ENCODE data around the gene LIPH. TPM values are rescaled to one million over a fixed set of nuclear protein-coding genes. Genes with fewer than 3 reads are reported as not detected.

Gene LIPH
- polyA plus RNA-seq, 1 donor from 2014 or later = 0.05 TPM

- no peaks in the 10 kb centered on the region for H3K36me3 ChIP-seq (ENCODE audit: insufficient read depth, low read length)
- no peaks in the 10 kb centered on the region for H3K9me2 ChIP-seq (ENCODE audit: insufficient read depth, low read length)
- H3K27ac ChIP-seq (ENCODE audit: low read length) = no peak overlapping the region
- H3K79me2 ChIP-seq (replicated peaks; ENCODE audit: insufficient read depth, low read length) = no peaks in the 10 kb centered on the region
- no peaks in the 10 kb centered on the region for H3K27me3 ChIP-seq (ENCODE audit: insufficient read depth, low read depth, low read length)
- no peaks in the 10 kb centered on the region for H4K20me1 ChIP-seq (ENCODE audit: insufficient read depth)
- no peaks in the 10 kb centered on the region for H3K9me3 ChIP-seq (ENCODE audit: low read length)
- no peaks in the 10 kb centered on the region for H3F3A ChIP-seq (ENCODE audit: insufficient read depth, low read length, poor library complexity, severe bottlenecking)
- H2AFZ ChIP-seq (ENCODE audit: low read depth, low read length) = no peak overlapping the region
- TF ChIP-seq SMC3 (conservative IDR thresholded peaks at IDR 0.05; ENCODE audit: poor library complexity) = no peak
- TF ChIP-seq CTCF (IDR thresholded peaks at IDR 0.05; ENCODE audit: poor library complexity, severe bottlenecking) = no peak
- no peak for TF ChIP-seq TAF1 (IDR thresholded peaks at IDR 0.05; ENCODE audit: low read depth)
- TF ChIP-seq POLR2AphosphoS5 (IDR thresholded peaks at IDR 0.05) = no peak
- TF ChIP-seq EP300 (conservative IDR thresholded peaks at IDR 0.05; ENCODE audit: poor library complexity, severe bottlenecking) = no peak
- TF ChIP-seq EZH2 (IDR thresholded peaks at IDR 0.05; ENCODE audit: borderline replicate concordance, insufficient read depth, low read length, poor library complexity, severe bottlenecking) = no peak
- no peak for TF ChIP-seq REST (IDR thresholded peaks at IDR 0.05; ENCODE audit: borderline replicate concordance)
- no peak for TF ChIP-seq MXI1 (conservative IDR thresholded peaks at IDR 0.05; ENCODE audit: poor library complexity, severe bottlenecking)
- TF ChIP-seq RAD21 (conservative IDR thresholded peaks at IDR 0.05) = no peak
- no peak overlapping the region for H3K4me3 ChIP-seq (ENCODE audit: low read length)
- H3K4me2 ChIP-seq (ENCODE audit: low read length) = no peak overlapping the region
- H3K9ac ChIP-seq (ENCODE audit: low read length) = no peak overlapping the region
Measured at GRCh38 chr3:185537369-185537970, 14.9 kb downstream of the LIPH start.

GRCh38 chr3:185534511-185534910 is 17.9 kb downstream of the LIPH start:
- Histone ChIP-seq H3K4me2 (ENCODE audit: low read length) (no peak overlapping the region), H3K27me3 (ENCODE audit: insufficient read depth, low read depth, low read length) (no peaks in the 10 kb centered on the region), H4K20me1 (ENCODE audit: insufficient read depth) (no peaks in the 10 kb centered on the region), H3K36me3 (ENCODE audit: insufficient read depth, low read length) (no peaks in the 10 kb centered on the region), H3K79me2 (replicated peaks; ENCODE audit: insufficient read depth, low read length) (no peaks in the 10 kb centered on the region), H3K9me2 (ENCODE audit: insufficient read depth, low read length) (no peaks in the 10 kb centered on the region), H3F3A (ENCODE audit: insufficient read depth, low read length, poor library complexity, severe bottlenecking) (no peaks in the 10 kb centered on the region), H2AFZ (ENCODE audit: low read depth, low read length) (no peak overlapping the region), H3K27ac (ENCODE audit: low read length) (no peak overlapping the region), H3K9ac (ENCODE audit: low read length) (no peak overlapping the region), H3K9me3 (ENCODE audit: low read length) (no peaks in the 10 kb centered on the region), H3K4me3 (ENCODE audit: low read length) (no peak overlapping the region)
- TF ChIP-seq RAD21 (conservative IDR thresholded peaks at IDR 0.05) (no peak), MXI1 (conservative IDR thresholded peaks at IDR 0.05; ENCODE audit: poor library complexity, severe bottlenecking) (no peak), EP300 (conservative IDR thresholded peaks at IDR 0.05; ENCODE audit: poor library complexity, severe bottlenecking) (no peak), TAF1 (IDR thresholded peaks at IDR 0.05; ENCODE audit: low read depth) (no peak), POLR2AphosphoS5 (IDR thresholded peaks at IDR 0.05) (no peak), REST (IDR thresholded peaks at IDR 0.05; ENCODE audit: borderline replicate concordance) (no peak), SMC3 (conservative IDR thresholded peaks at IDR 0.05; ENCODE audit: poor library complexity) (no peak), EZH2 (IDR thresholded peaks at IDR 0.05; ENCODE audit: borderline replicate concordance, insufficient read depth, low read length, poor library complexity, severe bottlenecking) (no peak), CTCF (IDR thresholded peaks at IDR 0.05; ENCODE audit: poor library complexity, severe bottlenecking) (no peak)

Data from neural cell (in vitro differentiated cells).